ENCODE measurements around the gene TSR3. TPM values are rescaled to one million over a fixed set of nuclear protein-coding genes. Genes with fewer than 3 reads are reported as not detected.

Gene TSR3
- total RNA-seq, 3 donors from 2014 or later: 108 to 133 (median 112) TPM

GRCh38 chr16:1341495-1342420 is 9.9 kb downstream of the TSR3 start:
- DNase-seq (no peak), ATAC-seq (no peak)
- no peaks in the 10 kb centered on the region for H3K9me3 Mint-ChIP-seq
- H3K36me3 Mint-ChIP-seq (ENCODE audit: insufficient read depth): no peaks in the 10 kb centered on the region
- H3K4me3 Mint-ChIP-seq: peak overlapping the region; percentile 44
- peaks cover 20% of the 10 kb centered on the region for H3K4me1 Mint-ChIP-seq (ENCODE audit: low read depth)
- no peaks in the 10 kb centered on the region for H3K27me3 Mint-ChIP-seq (ENCODE audit: low read depth)

DNA sequence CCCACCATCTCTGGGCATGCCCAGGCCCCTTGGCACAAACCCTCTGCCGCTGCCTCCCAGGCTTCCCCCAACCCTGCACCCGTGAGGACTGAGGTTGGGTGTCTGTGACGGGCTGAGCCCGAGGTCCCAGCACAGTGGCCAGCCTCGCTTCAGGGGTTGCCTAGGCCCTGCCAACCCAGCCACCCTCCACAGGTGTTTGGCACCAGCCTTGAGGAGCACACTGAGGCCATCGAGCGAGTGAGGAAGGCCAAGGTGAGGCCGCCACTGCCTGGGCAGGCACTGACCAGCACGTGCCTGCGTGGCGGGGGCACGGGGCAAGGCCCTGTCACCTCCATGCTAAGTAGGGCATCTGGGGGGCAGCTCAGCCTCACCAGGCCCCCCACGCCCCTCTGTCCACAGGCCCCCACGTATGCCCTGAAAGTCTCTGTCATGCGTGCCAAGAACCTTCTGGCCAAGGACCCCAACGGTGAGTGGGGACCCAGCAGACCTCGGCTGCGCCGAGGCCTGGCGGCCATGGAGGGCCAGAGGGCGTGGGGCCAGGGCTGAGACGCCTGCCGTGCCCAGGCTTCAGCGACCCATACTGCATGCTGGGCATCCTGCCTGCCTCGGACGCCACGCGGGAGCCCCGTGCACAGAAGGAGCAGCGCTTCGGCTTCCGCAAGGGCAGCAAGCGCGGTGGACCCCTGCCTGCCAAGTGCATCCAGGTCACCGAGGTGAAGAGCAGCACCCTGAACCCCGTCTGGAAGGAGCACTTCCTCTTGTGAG is 10.8 kb downstream of the TSR3 start:
- Mint-ChIP-seq H3K4me1 (ENCODE audit: low read depth) (peaks cover 20% of the 10 kb centered on the region), H3K4me3 (no peak overlapping the region), H3K36me3 (ENCODE audit: insufficient read depth) (no peaks in the 10 kb centered on the region), H3K9me3 (no peaks in the 10 kb centered on the region), H3K27me3 (ENCODE audit: low read depth) (no peaks in the 10 kb centered on the region)
- DNase-seq: no peak
- ATAC-seq: no peak

- DNase-seq: no peak
- Mint-ChIP-seq H3K4me1 (ENCODE audit: low read depth) (peaks cover 20% of the 10 kb centered on the region), H3K27me3 (ENCODE audit: low read depth) (peaks cover 6% of the 10 kb centered on the region), H3K9me3 (no peaks in the 10 kb centered on the region), H3K36me3 (ENCODE audit: insufficient read depth) (no peaks in the 10 kb centered on the region), H3K4me3 (no peak overlapping the region)
- no peak for ATAC-seq
Observed at GRCh38 chr16:1338855-1339675, 12.6 kb downstream of the TSR3 start.

GRCh38 chr16:1338119-1338730 is 13.5 kb downstream of the TSR3 start:
- Mint-ChIP-seq H3K36me3 (ENCODE audit: insufficient read depth) (no peaks in the 10 kb centered on the region), H3K27me3 (ENCODE audit: low read depth) (peaks cover 6% of the 10 kb centered on the region), H3K4me1 (ENCODE audit: low read depth) (peaks cover 17% of the 10 kb centered on the region), H3K4me3 (no peak overlapping the region), H3K9me3 (no peaks in the 10 kb centered on the region)
- ATAC-seq: no peak
- no peak for DNase-seq

- no peaks in the 10 kb centered on the region for H3K9me3 Mint-ChIP-seq
- peaks cover 13% of the 10 kb centered on the region for H3K4me1 Mint-ChIP-seq (ENCODE audit: low read depth)
- no peak overlapping the region for H3K4me3 Mint-ChIP-seq
- H3K27me3 Mint-ChIP-seq (ENCODE audit: low read depth): peaks cover 9% of the 10 kb centered on the region
- no peaks in the 10 kb centered on the region for H3K36me3 Mint-ChIP-seq (ENCODE audit: insufficient read depth)
- DNase-seq: no peak
- ATAC-seq: no peak
Observed at GRCh38 chr16:1337486-1337885, 14.2 kb downstream of the TSR3 start.

DNA sequence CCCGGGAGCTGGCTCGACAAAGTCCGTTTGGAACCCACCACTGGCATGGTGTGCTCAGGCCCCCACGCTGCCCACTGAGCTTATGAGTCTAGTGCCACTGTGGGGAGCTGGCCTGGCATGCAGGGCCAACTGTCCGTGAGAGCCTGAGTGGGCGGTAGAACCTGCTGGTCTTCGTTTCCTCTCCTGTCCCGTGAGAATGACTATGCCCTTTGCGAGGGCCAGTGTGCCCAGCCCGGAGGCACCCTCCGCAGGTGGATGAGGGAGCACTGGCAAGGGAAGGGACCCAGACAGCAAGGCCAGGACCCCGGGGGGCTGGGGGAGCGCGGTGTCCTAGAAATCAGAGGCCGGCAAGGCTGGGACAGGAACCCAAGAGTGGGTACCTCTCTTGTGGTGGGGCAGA is 15.1 kb downstream of the TSR3 start:
- Mint-ChIP-seq H3K27me3 (ENCODE audit: low read depth) (peaks cover 14% of the 10 kb centered on the region), H3K36me3 (ENCODE audit: insufficient read depth) (no peaks in the 10 kb centered on the region), H3K9me3 (no peaks in the 10 kb centered on the region), H3K4me1 (ENCODE audit: low read depth) (peaks cover 14% of the 10 kb centered on the region), H3K4me3 (no peak overlapping the region)
- ATAC-seq (no peak), DNase-seq (no peak)

DNA sequence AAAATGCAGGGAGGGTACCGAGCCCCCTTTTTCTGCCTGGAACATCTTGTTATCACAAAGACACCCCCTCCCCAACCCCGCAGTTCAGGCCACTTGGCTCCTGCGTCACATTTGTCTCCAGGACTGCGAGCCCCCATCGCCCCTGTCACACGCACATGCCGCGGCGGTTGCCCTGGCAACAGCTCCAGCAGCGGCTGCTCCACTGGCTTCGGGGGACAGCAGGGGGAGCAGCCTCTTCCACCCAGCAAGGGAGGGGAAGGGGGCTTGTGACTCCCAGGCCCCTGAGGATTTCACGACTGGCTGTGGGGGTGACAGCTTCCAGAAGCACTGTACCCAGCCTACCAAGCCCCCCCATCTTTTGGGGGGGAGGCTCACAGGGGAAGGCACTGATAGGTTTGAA is 15.7 kb downstream of the TSR3 start:
- peaks cover 20% of the 10 kb centered on the region for H3K4me1 Mint-ChIP-seq (ENCODE audit: low read depth)
- no peaks in the 10 kb centered on the region for H3K9me3 Mint-ChIP-seq
- H3K27me3 Mint-ChIP-seq (ENCODE audit: low read depth): peaks cover 18% of the 10 kb centered on the region
- DNase-seq (no peak), ATAC-seq (no peak)
- no peak overlapping the region for H3K4me3 Mint-ChIP-seq
- H3K36me3 Mint-ChIP-seq (ENCODE audit: insufficient read depth): no peaks in the 10 kb centered on the region

DNA sequence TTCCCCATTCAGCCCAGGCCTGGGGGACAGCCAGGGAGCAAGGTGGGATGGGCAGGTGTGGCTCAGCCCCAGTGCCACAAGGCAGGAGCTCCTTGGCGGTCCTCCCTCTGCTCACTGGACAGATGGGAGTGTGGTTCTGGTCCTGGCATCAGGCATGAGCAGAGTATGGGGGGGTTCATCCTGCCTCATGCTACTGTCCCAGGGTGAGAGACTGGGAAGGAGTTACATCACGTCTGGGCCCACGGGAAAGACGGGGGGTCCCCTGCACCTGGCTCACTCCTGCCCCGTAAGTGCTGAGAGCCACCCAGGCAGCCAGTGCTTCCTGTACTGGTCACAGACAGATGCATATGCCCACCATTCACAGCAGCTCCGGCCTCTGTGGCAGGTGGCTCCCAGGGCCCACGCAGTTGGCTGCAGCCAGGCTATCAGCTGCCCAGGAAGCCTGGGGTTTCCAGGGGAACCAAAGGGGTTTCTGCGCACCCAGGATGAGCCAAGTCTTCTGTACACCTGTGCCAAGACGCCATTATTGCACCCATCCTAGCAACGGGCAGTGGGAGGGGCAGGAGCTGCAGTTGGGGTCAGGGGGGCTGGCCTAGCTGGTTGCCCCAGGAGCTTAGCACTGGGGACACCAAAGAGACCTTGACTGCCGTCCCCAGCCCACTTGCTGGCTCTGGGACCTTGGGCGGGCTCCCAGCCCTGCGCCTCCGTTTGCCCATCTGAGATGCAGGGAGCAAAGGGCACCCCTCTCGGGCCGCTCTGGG is 16.3 kb downstream of the TSR3 start:
- Mint-ChIP-seq H3K9me3 (no peaks in the 10 kb centered on the region), H3K27me3 (ENCODE audit: low read depth) (peaks cover 18% of the 10 kb centered on the region), H3K4me1 (ENCODE audit: low read depth) (peaks cover 16% of the 10 kb centered on the region), H3K4me3 (no peak overlapping the region), H3K36me3 (ENCODE audit: insufficient read depth) (no peaks in the 10 kb centered on the region)
- DNase-seq: no peak
- ATAC-seq: no peak

DNA sequence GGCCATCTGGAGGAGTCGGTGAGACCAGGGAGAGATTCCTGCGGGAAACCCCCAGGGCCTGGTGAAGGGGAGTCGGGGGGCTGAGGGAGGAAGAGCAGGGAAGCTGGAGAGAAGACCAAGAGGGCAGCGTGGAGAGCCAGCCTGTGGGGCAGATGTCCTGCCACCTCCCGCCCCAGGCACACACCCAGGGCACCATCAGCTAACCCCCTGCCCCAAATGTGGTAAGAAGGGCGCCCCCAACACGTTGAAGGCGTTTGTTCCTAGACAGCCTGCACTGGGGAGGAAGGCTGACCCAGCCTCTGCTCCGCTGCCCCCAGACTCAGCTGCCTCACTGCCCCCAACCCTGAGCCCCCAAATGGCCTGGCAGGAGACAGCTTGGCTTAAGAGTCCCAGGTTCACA is 16.9 kb downstream of the TSR3 start:
- Mint-ChIP-seq H3K4me1 (ENCODE audit: low read depth) (peaks cover 16% of the 10 kb centered on the region), H3K27me3 (ENCODE audit: low read depth) (peaks cover 18% of the 10 kb centered on the region), H3K4me3 (no peak overlapping the region), H3K36me3 (ENCODE audit: insufficient read depth) (no peaks in the 10 kb centered on the region), H3K9me3 (no peaks in the 10 kb centered on the region)
- ATAC-seq (no peak), DNase-seq (no peak)

DNA sequence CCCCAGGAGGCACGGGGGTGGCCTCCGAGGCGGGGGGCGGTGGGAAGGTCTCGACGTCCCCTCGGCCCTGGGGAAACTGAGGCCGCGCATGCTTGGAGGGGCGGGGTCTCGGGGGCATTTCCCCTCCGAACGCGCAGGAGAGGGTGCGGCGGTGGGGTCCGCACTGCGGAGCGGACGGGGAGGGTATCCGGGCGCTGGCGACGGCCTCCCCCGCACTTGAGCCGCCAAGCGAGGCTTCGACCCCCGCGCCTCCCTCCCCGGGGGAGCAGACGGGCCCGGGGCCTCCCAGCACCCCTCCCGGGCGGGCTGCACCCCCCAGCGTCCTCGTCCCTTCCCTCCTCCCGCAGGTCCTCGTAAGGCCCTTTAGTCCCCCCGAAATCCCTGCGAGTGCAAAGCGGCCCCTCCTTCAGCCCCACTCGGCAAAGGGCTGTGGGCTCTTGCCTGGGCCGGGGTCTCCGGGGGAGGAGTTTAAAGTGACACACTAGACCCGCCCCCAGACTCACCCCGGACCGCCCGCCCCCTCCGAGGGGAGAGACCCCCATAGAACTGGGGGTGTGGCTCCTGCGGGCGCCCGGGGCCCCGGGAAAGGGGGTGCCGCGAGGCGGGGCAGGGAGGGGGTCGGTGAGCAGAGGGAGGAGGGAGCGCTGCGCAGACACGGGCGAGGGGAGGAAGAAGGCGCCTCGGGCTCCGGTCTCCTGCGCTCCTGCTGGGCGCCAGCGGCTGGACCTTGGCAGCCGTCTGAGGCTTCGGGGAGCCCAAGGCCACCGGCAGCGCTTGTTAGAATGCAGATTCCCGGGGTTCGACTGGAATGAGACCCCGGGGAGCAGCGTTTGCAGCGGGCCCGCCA is 17.6 kb downstream of the TSR3 start:
- peaks cover 16% of the 10 kb centered on the region for H3K4me1 Mint-ChIP-seq (ENCODE audit: low read depth)
- H3K27me3 Mint-ChIP-seq (ENCODE audit: low read depth): peaks cover 18% of the 10 kb centered on the region
- no peak for ATAC-seq
- no peak for DNase-seq
- no peaks in the 10 kb centered on the region for H3K36me3 Mint-ChIP-seq (ENCODE audit: insufficient read depth)
- no peak overlapping the region for H3K4me3 Mint-ChIP-seq
- H3K9me3 Mint-ChIP-seq: no peaks in the 10 kb centered on the region

DNA sequence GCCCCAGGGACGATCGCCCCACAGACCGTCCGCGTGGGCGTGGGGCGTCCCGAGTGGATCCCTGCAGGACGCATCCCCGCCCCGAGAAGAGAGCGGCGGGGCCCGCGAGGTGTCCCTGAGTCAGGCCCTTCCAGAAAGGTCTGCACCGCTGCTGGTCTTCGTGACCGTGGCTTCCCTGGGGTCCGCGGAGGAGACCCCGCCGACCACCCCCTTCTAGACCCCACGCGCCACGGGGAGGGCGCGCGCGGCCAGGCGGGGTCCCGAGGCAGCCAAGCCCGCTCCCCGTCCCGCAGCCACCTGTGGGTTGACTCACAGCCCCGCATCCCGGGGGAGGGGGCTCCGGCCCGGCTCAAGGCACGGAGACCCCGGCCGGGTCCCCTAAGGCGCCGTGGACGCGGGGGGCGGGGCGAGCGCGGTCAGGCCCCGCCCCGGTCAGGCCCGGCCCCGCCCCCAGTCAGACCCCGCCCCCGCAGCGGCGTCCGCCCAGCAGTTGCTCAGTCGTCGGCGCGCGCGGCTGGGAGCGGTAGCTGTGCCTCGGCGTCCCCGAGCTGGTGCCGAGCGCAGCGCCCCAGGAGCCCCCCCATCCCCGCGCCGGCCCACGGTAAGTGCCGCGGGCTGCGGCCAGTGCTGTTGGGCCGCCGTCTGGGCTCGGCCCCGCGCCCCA is 18.4 kb downstream of the TSR3 start, which contains the start of gene BAIAP3:
BAIAP3 (plus strand) TSS at position 497 of the 664 bp plus-strand sequence. CDS start 4,905 bp downstream, outside the sequence.
- peaks cover 16% of the 10 kb centered on the region for H3K4me1 Mint-ChIP-seq (ENCODE audit: low read depth)
- peak; percentile 35 for DNase-seq
- H3K36me3 Mint-ChIP-seq (ENCODE audit: insufficient read depth): no peaks in the 10 kb centered on the region
- peaks cover 18% of the 10 kb centered on the region for H3K27me3 Mint-ChIP-seq (ENCODE audit: low read depth)
- H3K4me3 Mint-ChIP-seq: peak within 1 kb of the TSS; percentile 66
- H3K9me3 Mint-ChIP-seq: no peaks in the 10 kb centered on the region
- ATAC-seq: peak; percentile 72 to 77

DNA sequence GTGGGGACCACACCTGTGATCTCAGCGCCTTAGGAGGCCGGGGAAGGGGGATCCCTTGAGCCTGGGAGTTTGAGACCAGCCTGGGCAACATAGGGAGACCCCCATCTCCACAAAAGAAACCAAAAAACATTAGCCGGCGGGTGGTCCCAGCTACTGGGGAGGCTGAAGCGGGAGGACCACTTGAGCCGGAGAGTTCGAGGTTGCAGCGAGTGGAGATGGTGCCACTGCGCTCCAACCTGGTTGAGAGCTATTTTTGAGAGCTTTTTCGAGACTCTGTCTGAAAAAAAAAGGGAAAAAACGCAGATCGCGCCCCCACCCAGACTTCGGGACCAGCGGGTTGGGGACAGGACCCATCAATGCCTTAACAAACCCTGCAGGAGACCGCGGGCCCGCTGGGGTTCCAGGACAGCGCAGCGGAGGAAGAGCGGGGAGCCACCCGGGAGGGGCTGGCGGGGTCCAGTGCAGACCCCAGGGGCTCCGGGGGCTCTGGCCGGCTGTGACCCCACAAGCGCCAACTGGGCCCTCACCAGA is 19.0 kb downstream of the TSR3 start:
- no peaks in the 10 kb centered on the region for H3K9me3 Mint-ChIP-seq
- H3K4me3 Mint-ChIP-seq: peak overlapping the region; percentile 66
- ATAC-seq (no peak), DNase-seq (no peak)
- peaks cover 16% of the 10 kb centered on the region for H3K4me1 Mint-ChIP-seq (ENCODE audit: low read depth)
- H3K36me3 Mint-ChIP-seq (ENCODE audit: insufficient read depth): no peaks in the 10 kb centered on the region
- H3K27me3 Mint-ChIP-seq (ENCODE audit: low read depth): peaks cover 18% of the 10 kb centered on the region

All from activated T-cell treated with anti-CD3 and anti-CD28 coated beads, Interleukin-2, amount 50 U/mL, for 4 hours (primary cell).